Loucy (cell line): ENCODE measurements around the gene CMTR2.

Experiments
- H2AFZ ChIP-seq: fragments of 200-600 bp; sonication (generic); 2 replicates; pipeline ENCODE4 v1.6.0; 2016; ENCODE audit warnings: antibody characterized with exemption, mild to moderate bottlenecking, low read length, moderate library complexity
- H3F3A ChIP-seq: fragments of 200-600 bp; 2 replicates; pipeline ENCODE4 v1.6.0; 2016; ENCODE audit warnings: antibody characterized with exemption, low read depth, mild to moderate bottlenecking
- H3K27me3 ChIP-seq: fragments of 200-600 bp; sonication (generic); 2 replicates; pipeline ENCODE4 v1.6.1; 2014; ENCODE audit warnings: low read length, mild to moderate bottlenecking; ENCODE audit not compliant: insufficient read depth, poor library complexity, severe bottlenecking
- H3K36me3 ChIP-seq: fragments of 200-600 bp; sonication (generic); 2 replicates; pipeline ENCODE4 v1.6.1; 2016; ENCODE audit warnings: low read length; ENCODE audit not compliant: insufficient read depth
- H3K4me1 ChIP-seq: fragments of 200-600 bp; sonication (generic); 2 replicates; pipeline ENCODE4 v1.5.1; 2014; ENCODE audit warnings: low read length, mild to moderate bottlenecking; ENCODE audit not compliant: insufficient read depth, poor library complexity, severe bottlenecking
- H3K4me2 ChIP-seq: fragments of 200-600 bp; sonication (generic); 2 replicates; pipeline ENCODE4 v1.6.0; 2014; ENCODE audit warnings: antibody characterized with exemption, low read length, low read depth, mild to moderate bottlenecking; ENCODE audit not compliant: poor library complexity, severe bottlenecking
- H3K4me3 ChIP-seq: fragments of 200-600 bp; sonication (generic); 2 replicates; pipeline ENCODE4 v1.5.1; 2014; ENCODE audit warnings: low read length, mild to moderate bottlenecking, mixed read lengths; ENCODE audit not compliant: poor library complexity, severe bottlenecking
- H3K79me2 ChIP-seq: fragments of 200-600 bp; sonication (generic); 2 replicates; pipeline ENCODE4 v1.6.1; 2014; ENCODE audit warnings: low read length; ENCODE audit not compliant: insufficient read depth
- H3K9ac ChIP-seq: fragments of 200-600 bp; sonication (generic); 2 replicates; pipeline ENCODE4 v1.6.0; 2014; ENCODE audit warnings: mild to moderate bottlenecking, low read depth, low read length, moderate library complexity; ENCODE audit not compliant: poor library complexity, severe bottlenecking
- H3K9me2 ChIP-seq: fragments of 200-600 bp; sonication (generic); replicated peaks from 2 replicates; pipeline ENCODE4 v1.6.1; 2016; ENCODE audit warnings: low read depth, low read length, mixed read lengths
- H3K9me3 ChIP-seq: fragments of 200-600 bp; sonication (generic); 2 replicates; pipeline ENCODE4 v1.6.1; 2014; ENCODE audit warnings: mild to moderate bottlenecking, antibody characterized with exemption, low read length, low read depth; ENCODE audit not compliant: insufficient read depth
- H4K20me1 ChIP-seq: fragments of 200-600 bp; sonication (generic); 2 replicates; pipeline ENCODE4 v1.6.0; 2014; ENCODE audit warnings: antibody characterized with exemption, low read length, mild to moderate bottlenecking; ENCODE audit not compliant: insufficient read depth, poor library complexity, severe bottlenecking
- EZH2phosphoT487 ChIP-seq: fragments of 200-600 bp; IDR thresholded peaks from 2 replicates; pipeline ENCODE4 v1.6.1; 2018; ENCODE audit warnings: antibody characterized with exemption, mild to moderate bottlenecking, moderate library complexity, borderline replicate concordance
- TF ChIP-seq, protein P1 (sequence below): fragments of 200-600 bp; sonication (generic); conservative IDR thresholded peaks from 2 replicates; pipeline ENCODE4 v1.5.1; 2014; ENCODE audit warnings: mild to moderate bottlenecking, antibody characterized with exemption, low read length

CMTR2 gene

DNA sequence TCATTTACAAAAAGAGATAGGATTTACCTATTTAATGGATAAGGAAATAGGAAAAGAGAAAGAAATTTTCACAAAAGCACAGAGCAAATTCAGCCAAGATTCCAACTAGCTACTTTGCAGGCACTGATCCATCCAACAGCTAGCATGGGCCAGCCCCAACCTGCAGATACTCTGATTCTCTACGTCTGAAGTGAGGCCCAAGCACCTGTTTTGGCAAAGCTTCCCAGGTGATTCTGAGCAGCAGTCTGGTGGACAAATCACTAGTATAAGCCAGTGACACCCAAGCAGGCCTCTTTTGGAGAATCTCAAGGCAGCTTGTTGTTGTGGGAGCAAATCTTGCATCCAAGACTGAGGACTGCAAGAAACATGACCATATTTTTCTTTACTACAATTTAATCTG is 48.4 kb upstream of the CMTR2 start:
- no peak for TF ChIP-seq EZH2phosphoT487
- TF ChIP-seq, protein P1, sequence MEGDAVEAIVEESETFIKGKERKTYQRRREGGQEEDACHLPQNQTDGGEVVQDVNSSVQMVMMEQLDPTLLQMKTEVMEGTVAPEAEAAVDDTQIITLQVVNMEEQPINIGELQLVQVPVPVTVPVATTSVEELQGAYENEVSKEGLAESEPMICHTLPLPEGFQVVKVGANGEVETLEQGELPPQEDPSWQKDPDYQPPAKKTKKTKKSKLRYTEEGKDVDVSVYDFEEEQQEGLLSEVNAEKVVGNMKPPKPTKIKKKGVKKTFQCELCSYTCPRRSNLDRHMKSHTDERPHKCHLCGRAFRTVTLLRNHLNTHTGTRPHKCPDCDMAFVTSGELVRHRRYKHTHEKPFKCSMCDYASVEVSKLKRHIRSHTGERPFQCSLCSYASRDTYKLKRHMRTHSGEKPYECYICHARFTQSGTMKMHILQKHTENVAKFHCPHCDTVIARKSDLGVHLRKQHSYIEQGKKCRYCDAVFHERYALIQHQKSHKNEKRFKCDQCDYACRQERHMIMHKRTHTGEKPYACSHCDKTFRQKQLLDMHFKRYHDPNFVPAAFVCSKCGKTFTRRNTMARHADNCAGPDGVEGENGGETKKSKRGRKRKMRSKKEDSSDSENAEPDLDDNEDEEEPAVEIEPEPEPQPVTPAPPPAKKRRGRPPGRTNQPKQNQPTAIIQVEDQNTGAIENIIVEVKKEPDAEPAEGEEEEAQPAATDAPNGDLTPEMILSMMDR, result no peak
- H3K36me3 ChIP-seq, result no peaks in the 10 kb centered on the region
- no peaks in the 10 kb centered on the region for H3F3A ChIP-seq
- H3K27me3 ChIP-seq, result no peaks in the 10 kb centered on the region
- no peaks in the 10 kb centered on the region for H4K20me1 ChIP-seq
- H3K4me2 ChIP-seq, result no peak overlapping the region
- no peaks in the 10 kb centered on the region for H3K79me2 ChIP-seq
- H3K4me1 ChIP-seq, result no peaks in the 10 kb centered on the region
- no peak overlapping the region for H2AFZ ChIP-seq
- H3K9me3 ChIP-seq, result no peaks in the 10 kb centered on the region
- no peak overlapping the region for H3K9ac ChIP-seq
- H3K4me3 ChIP-seq, result no peak overlapping the region
- H3K9me2 ChIP-seq, result no peaks in the 10 kb centered on the region

DNA sequence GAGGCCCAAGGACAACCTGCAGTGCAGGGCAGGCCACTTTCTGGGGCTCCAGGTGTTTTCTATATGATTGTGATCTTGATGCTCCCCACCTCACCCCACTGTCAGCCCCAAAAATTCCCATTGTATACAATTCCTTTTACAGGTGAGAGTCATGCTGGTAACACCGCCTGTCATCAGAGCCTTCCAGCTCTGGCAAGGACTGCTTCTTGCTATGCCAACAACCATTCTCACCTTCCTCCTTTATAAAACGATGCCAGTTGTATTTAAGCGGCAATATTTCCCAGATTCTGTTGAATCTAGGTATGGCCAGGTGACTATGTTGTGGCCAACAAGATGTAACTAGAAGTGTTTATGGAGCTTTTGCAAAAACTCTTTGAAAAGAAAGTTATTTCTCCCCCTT is 38.9 kb upstream of the CMTR2 start:
- Histone ChIP-seq H3K27me3 (peaks cover 4% of the 10 kb centered on the region), H3F3A (no peaks in the 10 kb centered on the region), H3K9me2 (no peaks in the 10 kb centered on the region), H3K9me3 (no peaks in the 10 kb centered on the region), H3K4me2 (no peak overlapping the region), H3K36me3 (no peaks in the 10 kb centered on the region), H3K4me1 (no peaks in the 10 kb centered on the region), H2AFZ (no peak overlapping the region), H3K79me2 (no peaks in the 10 kb centered on the region), H3K4me3 (no peak overlapping the region), H3K9ac (no peak overlapping the region), H4K20me1 (no peaks in the 10 kb centered on the region)
- TF ChIP-seq, protein P1, result no peak
- TF ChIP-seq EZH2phosphoT487, result no peak

DNA sequence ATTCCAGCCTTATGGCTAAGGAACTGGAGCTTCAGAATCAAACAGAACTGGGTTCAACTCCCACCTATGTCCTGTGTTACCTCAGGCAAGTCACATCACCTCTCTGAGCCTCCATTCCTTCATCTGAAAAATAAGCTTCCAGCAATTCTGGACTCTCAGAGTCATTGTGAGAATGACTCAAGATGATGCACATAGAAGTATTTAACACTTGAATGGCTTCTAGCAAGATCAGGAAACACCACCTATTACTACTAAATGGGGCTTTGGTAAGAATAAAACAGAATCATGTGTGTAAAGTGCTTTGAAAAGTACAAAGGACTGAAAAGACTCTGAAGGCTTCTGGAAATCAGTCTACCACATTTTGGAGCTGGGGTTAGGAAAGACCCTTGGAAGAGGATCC is 38.5 kb upstream of the CMTR2 start:
- Histone ChIP-seq H4K20me1 (no peaks in the 10 kb centered on the region), H3K79me2 (no peaks in the 10 kb centered on the region), H3K4me2 (no peak overlapping the region), H3K9me2 (no peaks in the 10 kb centered on the region), H3K9me3 (no peaks in the 10 kb centered on the region), H3K27me3 (peaks cover 4% of the 10 kb centered on the region), H3K36me3 (no peaks in the 10 kb centered on the region), H3K4me1 (no peaks in the 10 kb centered on the region), H3F3A (no peaks in the 10 kb centered on the region), H3K9ac (no peak overlapping the region), H3K4me3 (no peak overlapping the region), H2AFZ (no peak overlapping the region)
- TF ChIP-seq EZH2phosphoT487, result no peak
- TF ChIP-seq, protein P1, result no peak
